K562 (cell line): ENCODE results near the gene ALDH3A2. TPM values are rescaled to one million over a fixed set of nuclear protein-coding genes. Genes with fewer than 3 reads are reported as not detected.

ENCODE experiments used
- C11orf30 ChIP-seq: fragments of 450-650 bp; IDR thresholded peaks from 2 replicates; pipeline ENCODE4 v1.6.1; 2016; ENCODE audit warnings: low read depth, mild to moderate bottlenecking
- polyA plus RNA-seq, 8 experiments: library from polyadenylated mRNA; depleted of rRNA in 4 of 8; stranded (reverse) in 5 of 8; unstranded in 3 of 8; fragments of >200 nt; fragmentation: Nextera tagmentation in 2 of 8; fragmentation: Illumina TruSeq in 1 of 8; extraction: Ambion mirVana in 2 of 8; extraction: Trizol in 1 of 8; gene quantifications; 2 replicates each; pipeline versions ENCODE4 v1.2.1 to v1.2.3, GENCODE V29; 2011 to 2014; ENCODE audit warnings: inconsistent platforms in 1 of 8, missing spikeins in 1 of 8
- total RNA-seq, 7 experiments: library from RNA; depleted of rRNA in 6 of 7; stranded (reverse); fragments of >200 nt in 6 of 7; fragmentation: Illumina TruSeq in 2 of 7; extraction: Trizol in 2 of 7; gene quantifications; 2 replicates each; pipeline versions ENCODE4 v1.2.1 to v1.2.3, GENCODE V29; 2011 to 2021; ENCODE audit warnings: low replicate concordance in 1 of 7
- TF ChIP-seq, protein P1 (sequence below): fragments of 250-450 bp; sonication (Bioruptor Pico); IDR thresholded peaks from 2 replicates; pipeline ENCODE4 v1.4.0; 2020; ENCODE audit warnings: mild to moderate bottlenecking, moderate library complexity, borderline replicate concordance
- TF ChIP-seq, protein P2 (sequence below): fragments of 250-450 bp; sonication (Bioruptor Pico); IDR thresholded peaks from 2 replicates; pipeline ENCODE4 v1.5.0; 2022; ENCODE audit warnings: mild to moderate bottlenecking
- TF ChIP-seq, protein P3 (sequence below), 2 experiments: IDR thresholded peaks; 2 replicates each; pipeline ENCODE4 v1.6.1; 2012; ENCODE audit warnings: improper control_type of control experiment in 2 of 2, low read depth in 2 of 2, low read length in 2 of 2, borderline replicate concordance in 1 of 2

ALDH3A2 gene
- total and polyA plus RNA-seq, 9 of the 15 experiments (the other 6 are each of a cell fraction or from before 2014, with no cell fraction given) = 0.01 to 0.78 (median 0.12) TPM; not detected in 5

DNA sequence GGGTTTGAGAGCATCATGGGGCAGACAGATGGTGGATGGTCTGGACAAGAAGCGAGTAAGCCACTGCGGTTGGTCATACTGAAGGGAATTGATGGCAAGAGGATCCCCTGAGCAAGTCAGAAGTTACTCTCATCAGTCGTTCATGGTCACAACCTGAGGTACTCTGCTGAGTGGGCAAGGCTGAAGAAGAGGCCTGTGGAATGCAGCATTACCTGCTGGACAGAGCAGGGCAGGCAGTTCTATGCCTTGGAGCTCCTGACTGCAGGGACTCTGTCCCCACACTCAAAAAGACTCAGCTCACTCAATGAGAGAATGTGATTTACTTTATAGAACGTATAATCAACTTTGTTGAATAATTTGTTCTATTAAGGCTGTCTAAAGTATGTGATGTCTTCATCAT is 28.3 kb downstream of the ALDH3A2 start (continued):
- TF ChIP-seq, protein P1, sequence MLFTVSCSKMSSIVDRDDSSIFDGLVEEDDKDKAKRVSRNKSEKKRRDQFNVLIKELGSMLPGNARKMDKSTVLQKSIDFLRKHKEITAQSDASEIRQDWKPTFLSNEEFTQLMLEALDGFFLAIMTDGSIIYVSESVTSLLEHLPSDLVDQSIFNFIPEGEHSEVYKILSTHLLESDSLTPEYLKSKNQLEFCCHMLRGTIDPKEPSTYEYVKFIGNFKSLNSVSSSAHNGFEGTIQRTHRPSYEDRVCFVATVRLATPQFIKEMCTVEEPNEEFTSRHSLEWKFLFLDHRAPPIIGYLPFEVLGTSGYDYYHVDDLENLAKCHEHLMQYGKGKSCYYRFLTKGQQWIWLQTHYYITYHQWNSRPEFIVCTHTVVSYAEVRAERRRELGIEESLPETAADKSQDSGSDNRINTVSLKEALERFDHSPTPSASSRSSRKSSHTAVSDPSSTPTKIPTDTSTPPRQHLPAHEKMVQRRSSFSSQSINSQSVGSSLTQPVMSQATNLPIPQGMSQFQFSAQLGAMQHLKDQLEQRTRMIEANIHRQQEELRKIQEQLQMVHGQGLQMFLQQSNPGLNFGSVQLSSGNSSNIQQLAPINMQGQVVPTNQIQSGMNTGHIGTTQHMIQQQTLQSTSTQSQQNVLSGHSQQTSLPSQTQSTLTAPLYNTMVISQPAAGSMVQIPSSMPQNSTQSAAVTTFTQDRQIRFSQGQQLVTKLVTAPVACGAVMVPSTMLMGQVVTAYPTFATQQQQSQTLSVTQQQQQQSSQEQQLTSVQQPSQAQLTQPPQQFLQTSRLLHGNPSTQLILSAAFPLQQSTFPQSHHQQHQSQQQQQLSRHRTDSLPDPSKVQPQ = no peak
- TF ChIP-seq, protein P2, sequence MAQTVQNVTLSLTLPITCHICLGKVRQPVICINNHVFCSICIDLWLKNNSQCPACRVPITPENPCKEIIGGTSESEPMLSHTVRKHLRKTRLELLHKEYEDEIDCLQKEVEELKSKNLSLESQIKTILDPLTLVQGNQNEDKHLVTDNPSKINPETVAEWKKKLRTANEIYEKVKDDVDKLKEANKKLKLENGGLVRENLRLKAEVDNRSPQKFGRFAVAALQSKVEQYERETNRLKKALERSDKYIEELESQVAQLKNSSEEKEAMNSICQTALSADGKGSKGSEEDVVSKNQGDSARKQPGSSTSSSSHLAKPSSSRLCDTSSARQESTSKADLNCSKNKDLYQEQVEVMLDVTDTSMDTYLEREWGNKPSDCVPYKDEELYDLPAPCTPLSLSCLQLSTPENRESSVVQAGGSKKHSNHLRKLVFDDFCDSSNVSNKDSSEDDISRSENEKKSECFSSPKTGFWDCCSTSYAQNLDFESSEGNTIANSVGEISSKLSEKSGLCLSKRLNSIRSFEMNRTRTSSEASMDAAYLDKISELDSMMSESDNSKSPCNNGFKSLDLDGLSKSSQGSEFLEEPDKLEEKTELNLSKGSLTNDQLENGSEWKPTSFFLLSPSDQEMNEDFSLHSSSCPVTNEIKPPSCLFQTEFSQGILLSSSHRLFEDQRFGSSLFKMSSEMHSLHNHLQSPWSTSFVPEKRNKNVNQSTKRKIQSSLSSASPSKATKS (CRISPR knock-in tag) = no peak
- no peak for TF ChIP-seq C11orf30
- TF ChIP-seq, protein P3, sequence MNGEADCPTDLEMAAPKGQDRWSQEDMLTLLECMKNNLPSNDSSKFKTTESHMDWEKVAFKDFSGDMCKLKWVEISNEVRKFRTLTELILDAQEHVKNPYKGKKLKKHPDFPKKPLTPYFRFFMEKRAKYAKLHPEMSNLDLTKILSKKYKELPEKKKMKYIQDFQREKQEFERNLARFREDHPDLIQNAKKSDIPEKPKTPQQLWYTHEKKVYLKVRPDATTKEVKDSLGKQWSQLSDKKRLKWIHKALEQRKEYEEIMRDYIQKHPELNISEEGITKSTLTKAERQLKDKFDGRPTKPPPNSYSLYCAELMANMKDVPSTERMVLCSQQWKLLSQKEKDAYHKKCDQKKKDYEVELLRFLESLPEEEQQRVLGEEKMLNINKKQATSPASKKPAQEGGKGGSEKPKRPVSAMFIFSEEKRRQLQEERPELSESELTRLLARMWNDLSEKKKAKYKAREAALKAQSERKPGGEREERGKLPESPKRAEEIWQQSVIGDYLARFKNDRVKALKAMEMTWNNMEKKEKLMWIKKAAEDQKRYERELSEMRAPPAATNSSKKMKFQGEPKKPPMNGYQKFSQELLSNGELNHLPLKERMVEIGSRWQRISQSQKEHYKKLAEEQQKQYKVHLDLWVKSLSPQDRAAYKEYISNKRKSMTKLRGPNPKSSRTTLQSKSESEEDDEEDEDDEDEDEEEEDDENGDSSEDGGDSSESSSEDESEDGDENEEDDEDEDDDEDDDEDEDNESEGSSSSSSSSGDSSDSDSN (IDR thresholded peaks at IDR 0.05; ENCODE audit: borderline replicate concordance in 1 of 2, low read depth in 2 of 2, low read length in 2 of 2) = no peak
